Measurements from ENCODE around the gene STXBP6.

STXBP6 gene

DNA sequence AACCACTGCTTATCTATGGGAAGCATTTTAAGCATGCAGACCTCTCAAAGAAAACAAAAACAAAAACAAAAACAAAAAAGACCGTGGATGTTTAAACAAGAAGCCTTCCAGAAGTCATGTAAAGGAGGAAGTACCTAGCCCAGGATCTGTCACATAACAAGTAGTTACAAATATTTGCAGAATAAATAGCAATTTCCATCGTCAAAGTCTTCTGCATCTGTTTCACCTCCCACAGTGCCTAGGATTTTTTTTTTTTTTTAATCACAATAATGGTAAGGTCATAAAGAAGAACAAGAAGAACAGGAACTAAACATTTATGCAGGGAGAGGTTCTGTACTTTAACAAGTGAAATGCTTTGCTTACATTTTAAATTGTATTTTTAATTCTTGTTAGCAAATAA, 2.4 kb upstream of the STXBP6 start:
- DNase-seq (ENCODE audit: low read depth) = no peak

DNA sequence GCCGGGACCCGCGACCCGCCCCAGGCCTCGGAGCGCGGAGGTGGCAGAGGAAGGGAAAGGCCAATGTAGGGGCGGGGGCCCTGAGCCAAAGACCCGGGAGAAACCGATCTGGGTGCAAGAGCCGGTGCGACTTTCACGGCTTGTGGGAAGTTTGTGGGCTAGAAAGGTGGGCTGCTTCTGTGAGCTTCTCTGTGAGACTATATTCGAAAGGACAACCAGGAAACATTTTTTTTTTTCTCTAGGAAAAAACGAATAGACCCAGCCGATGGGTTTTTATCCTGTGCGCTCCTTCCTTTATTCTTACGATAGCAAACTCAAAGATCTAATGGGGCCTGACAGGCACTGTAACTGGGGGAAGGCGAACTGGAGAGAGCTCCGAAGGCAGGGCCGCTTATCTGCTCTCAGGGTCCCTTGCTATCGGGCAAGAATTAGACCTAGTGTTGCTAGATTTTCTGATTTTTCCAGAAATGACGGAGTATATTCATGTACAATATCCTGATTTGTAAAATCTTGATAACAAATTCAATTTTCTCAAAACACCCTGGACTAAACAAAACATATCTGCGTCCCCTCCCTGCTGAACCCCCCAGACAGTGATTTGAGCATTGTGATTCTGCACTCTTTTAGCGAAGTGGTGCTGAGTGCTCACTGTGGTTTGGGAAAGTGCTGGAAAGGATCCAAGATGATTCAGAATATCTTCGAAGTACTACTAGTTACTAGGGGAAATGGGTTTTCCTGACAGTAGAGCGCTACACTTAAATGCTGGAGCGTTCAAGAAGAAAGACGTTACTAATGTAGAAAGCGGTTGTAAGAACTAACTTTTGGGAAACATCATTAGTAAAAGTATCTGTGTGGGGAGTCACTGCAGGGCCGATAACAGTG, 563 bp upstream of the STXBP6 start:
- no peak for DNase-seq (ENCODE audit: low read depth)

DNA sequence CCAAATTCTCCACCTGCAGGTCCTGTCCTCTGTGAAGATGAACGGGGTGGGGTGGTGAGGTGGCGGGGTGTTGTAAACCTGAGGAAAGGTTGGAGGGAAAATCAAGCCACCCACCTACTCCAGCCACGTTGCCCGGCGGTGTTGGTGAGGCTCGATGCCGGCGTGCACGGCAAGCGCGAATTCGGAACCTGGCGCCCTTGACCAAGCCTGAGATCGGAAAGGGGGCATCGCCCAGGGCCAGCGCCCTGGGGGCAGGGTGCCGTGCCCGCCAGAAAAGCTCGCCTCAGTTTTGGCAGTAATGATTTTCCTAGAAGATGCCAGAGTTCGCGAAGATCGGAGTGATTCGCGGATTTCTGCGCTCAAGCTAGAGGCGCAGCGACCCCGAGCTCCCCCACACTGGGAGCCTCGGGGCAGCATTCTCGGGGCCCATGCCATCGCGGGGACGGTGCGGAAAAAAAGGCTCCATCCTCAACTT, 817 bp downstream of the STXBP6 start:
- no peak for DNase-seq (ENCODE audit: low read depth)

GRCh38 chr14:25048170-25049016, 1.6 kb downstream of the STXBP6 start:
- no peak for DNase-seq (ENCODE audit: low read depth)

DNA sequence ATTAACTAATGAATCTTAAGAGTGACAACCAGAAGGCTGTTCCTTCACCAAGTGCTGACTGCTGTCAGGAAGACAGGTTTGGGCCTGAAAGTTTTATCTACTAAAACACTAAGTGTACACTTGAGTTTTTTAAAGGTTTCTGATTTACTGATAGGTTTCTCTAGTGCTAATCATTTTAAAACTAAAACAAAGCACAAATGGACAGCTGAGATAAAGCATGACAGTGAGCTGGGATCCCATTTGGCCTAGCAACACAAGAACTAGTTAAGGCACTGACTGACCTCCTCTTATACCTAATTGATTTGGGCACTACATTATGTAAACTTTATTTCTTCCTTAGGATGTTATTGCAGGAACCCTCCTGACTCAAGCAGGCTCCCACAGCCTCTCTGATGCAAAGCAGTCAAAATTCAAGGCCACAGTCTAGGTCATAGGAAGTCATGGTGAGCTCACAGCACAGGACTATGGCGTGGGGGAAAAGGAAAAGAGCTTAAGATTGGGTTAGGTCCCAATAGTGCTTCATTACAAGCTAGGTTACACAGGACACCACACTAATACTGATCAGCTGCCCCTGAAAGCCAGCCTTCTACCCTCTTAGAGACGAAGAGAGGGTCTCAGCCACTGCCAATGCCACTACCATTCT, 3.5 kb downstream of the STXBP6 start:
- no peak for DNase-seq (ENCODE audit: low read depth)

GRCh38 chr14:25044106-25044698, 5.7 kb downstream of the STXBP6 start:
- DNase-seq (ENCODE audit: low read depth) = no peak

GRCh38 chr14:25042362-25043299, 7.3 kb downstream of the STXBP6 start:
- DNase-seq (ENCODE audit: low read depth) = no peak

GRCh38 chr14:25041898-25042297, 8.0 kb downstream of the STXBP6 start:
- no peak for DNase-seq (ENCODE audit: low read depth)

- DNase-seq (ENCODE audit: low read depth) = no peak
These were observed 8.5 kb downstream of the STXBP6 start for GRCh38 chr14:25041484-25041883.

- DNase-seq (ENCODE audit: low read depth) = no peak
These were observed 10.0 kb downstream of the STXBP6 start for GRCh38 chr14:25039933-25040332.

GRCh38 chr14:25038044-25038668, 11.8 kb downstream of the STXBP6 start:
- no peak for DNase-seq (ENCODE audit: low read depth)

- no peak for DNase-seq (ENCODE audit: low read depth)
These were observed 12.9 kb downstream of the STXBP6 start for GRCh38 chr14:25037032-25037431.

DNA sequence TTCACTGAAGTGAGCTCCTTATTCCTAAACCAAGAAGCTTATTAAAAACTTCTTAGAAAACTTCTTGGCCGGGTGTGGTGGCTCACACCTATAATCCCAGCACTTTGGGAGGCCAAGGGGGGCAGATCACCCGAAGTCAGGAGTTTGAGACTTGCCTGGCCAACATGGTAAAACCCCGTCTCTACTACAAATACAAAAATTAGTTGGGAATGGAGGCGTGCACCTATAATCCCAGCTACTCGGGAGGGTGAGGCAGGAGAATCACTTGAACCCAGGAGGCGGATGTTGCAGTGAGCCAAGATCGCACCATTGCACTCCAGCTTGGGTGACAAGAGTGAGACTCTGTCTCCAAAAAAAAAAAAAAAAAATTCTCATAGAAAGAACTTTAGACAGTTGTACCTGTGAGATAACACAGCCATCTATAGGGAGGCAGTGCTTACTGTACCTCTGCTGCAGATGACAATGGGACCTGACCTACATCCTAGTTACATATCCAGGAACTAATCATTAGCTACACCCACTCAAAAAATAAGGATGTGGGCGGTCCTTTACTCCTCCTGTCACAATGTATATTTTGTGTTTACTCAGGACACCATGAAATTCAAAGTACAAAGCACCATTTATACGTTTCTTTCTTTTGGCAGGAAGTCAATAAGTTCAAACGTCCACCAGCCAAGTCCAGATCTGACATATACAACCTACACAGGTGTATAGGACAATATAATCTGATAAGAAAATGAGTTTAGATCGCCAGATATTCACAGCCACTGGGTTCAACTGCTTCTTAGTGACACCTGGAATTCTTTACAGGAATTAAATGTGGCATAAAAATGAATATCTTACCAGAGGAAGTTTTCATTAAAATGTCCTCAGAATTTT, 14.9 kb downstream of the STXBP6 start:
- DNase-seq (ENCODE audit: low read depth) = no peak

- DNase-seq (ENCODE audit: low read depth) = no peak
These were observed 16.6 kb downstream of the STXBP6 start for GRCh38 chr14:25033358-25033757.

GRCh38 chr14:25032092-25032784, 17.7 kb downstream of the STXBP6 start:
- no peak for DNase-seq (ENCODE audit: low read depth)

DNA sequence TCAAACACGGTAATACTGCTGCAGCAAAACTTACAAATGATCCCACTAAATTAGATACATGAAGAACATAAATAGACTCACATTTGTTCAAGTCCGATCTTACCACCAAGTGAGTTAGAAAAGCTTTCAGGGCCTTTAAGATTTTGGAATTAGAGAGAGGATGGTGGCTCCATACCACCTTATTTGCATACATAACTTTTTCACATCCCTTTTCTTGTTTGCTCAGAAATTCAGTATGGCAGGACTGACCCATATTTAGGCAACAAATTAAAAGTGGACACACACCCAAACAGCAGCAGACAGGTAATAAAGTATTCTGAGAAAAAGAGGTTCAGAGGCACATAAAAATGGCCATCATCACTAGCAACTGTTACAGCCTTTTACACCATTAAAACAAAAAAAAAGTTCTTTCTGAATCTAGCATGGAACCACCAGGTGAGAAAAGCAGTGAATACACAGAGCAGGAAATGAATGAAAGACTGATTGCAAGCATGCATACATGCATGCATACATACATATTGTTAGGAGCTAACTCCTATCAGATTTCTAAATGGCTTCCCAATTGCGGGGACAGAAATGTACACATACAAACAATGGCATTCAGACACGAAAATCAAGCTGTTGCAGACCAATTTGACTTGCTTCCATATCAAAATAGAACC, 23.3 kb downstream of the STXBP6 start:
- DNase-seq (ENCODE audit: low read depth) = no peak

GRCh38 chr14:25019892-25020291, 30.1 kb downstream of the STXBP6 start:
- no peak for DNase-seq (ENCODE audit: low read depth)

- no peak for DNase-seq (ENCODE audit: low read depth)
These were observed 32.4 kb downstream of the STXBP6 start for GRCh38 chr14:25017562-25017961.

Measured in activated T-helper 9 cell treated with anti-CD3 and anti-CD28 coated beads, Interleukin-2, amount 50 U/mL, for 16 hours (primary cell).